Epithelial cell of esophagus (primary cell): ENCODE results near the gene STX17.

Experiments
- DNase-seq: peaks from one replicate; pipeline ENCODE4 v3.0.0; 2010; ENCODE audit warnings: low read depth
- H3K4me3 ChIP-seq: 2 replicates; pipeline ENCODE4 v1.5.1; 2011; ENCODE audit warnings: mild to moderate bottlenecking, low read length, control low read depth
- TF ChIP-seq, protein P1 (sequence below): IDR thresholded peaks from 2 replicates; pipeline ENCODE4 v1.5.1; 2011; ENCODE audit warnings: low read depth, mild to moderate bottlenecking, low read length, control low read depth, inconsistent platforms; ENCODE audit not compliant: insufficient read depth; ENCODE audit errors: missing control alignments

The STX17 gene

DNA sequence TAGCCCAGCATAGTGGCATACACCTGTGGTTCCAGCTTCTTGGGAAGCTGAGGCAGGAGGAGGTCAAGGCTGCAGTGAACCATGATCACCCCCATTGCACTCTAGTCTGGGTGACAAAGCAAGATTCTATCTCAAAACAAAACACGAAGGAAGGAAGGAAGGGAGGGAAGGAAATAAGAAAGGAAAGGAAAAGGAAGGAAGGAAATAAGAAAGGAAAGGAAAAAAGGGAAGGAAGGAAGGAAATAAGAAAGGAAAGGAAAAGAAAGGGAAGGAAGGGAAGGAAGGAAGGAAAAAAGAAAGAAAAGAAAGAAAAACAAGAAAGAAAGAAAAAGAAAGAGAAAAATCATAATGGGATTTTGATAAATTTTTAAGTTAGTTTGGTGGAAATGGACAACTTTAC is 3.1 kb upstream of the STX17 start:
- no peak overlapping the region for H3K4me3 ChIP-seq
- DNase-seq = no peak
- TF ChIP-seq, protein P1, sequence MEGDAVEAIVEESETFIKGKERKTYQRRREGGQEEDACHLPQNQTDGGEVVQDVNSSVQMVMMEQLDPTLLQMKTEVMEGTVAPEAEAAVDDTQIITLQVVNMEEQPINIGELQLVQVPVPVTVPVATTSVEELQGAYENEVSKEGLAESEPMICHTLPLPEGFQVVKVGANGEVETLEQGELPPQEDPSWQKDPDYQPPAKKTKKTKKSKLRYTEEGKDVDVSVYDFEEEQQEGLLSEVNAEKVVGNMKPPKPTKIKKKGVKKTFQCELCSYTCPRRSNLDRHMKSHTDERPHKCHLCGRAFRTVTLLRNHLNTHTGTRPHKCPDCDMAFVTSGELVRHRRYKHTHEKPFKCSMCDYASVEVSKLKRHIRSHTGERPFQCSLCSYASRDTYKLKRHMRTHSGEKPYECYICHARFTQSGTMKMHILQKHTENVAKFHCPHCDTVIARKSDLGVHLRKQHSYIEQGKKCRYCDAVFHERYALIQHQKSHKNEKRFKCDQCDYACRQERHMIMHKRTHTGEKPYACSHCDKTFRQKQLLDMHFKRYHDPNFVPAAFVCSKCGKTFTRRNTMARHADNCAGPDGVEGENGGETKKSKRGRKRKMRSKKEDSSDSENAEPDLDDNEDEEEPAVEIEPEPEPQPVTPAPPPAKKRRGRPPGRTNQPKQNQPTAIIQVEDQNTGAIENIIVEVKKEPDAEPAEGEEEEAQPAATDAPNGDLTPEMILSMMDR = no peak

GRCh38 chr9:99905833-99906402 is 536 bp upstream of the STX17 start:
- peak; percentile 81 for DNase-seq
- TF ChIP-seq, protein P1 = no peak
- peak overlapping the region; percentile 81 for H3K4me3 ChIP-seq

DNA sequence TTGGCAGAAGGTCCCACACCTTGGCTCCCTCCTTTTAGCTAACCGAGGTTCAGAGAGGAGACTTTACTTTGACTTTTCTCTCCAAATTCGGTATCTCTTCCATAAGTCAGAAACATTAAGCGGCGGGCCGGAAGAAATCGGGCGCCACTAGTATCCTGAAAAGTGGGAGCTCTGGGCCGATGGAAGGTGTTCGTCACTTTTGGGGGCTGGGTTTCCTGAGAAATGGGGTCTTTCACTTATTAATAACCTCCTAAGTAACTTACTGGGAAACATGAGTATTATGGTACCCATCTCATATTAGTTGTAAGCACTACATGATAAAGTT is 716 bp downstream of the STX17 start:
- no peak for DNase-seq
- peak overlapping the region; percentile 81 for H3K4me3 ChIP-seq
- TF ChIP-seq, protein P1 = no peak

GRCh38 chr9:99911600-99911999 is 5.1 kb downstream of the STX17 start:
- DNase-seq = no peak
- H3K4me3 ChIP-seq = no peak overlapping the region
- TF ChIP-seq, protein P1 = no peak

- H3K4me3 ChIP-seq = no peak overlapping the region
- TF ChIP-seq, protein P1 = no peak
- DNase-seq = no peak
These were observed 10.2 kb downstream of the STX17 start for GRCh38 chr9:99916650-99917049.

GRCh38 chr9:99918134-99918533 is 11.7 kb downstream of the STX17 start:
- no peak overlapping the region for H3K4me3 ChIP-seq
- TF ChIP-seq, protein P1 = no peak
- DNase-seq = no peak

- no peak overlapping the region for H3K4me3 ChIP-seq
- DNase-seq = peak; percentile 6
These were observed 13.5 kb downstream of the STX17 start for GRCh38 chr9:99919930-99920329.

More at GRCh38 chr9:99919930-99920329, 13.5 kb downstream of the STX17 start:
- TF ChIP-seq, protein P1 = no peak
